ENCODE results near the gene SLC38A6. TPM values are rescaled to one million over a fixed set of nuclear protein-coding genes. Genes with fewer than 3 reads are reported as not detected.
"Not testable (repeated sequence)": the region's sequence is repeated elsewhere in the genome, so short reads cannot be mapped to it uniquely, and the experiment has no call there.

Gene SLC38A6
- total and polyA plus RNA-seq, 11 donors, result 1.6 to 19.6 (median 3.5) TPM

DNA sequence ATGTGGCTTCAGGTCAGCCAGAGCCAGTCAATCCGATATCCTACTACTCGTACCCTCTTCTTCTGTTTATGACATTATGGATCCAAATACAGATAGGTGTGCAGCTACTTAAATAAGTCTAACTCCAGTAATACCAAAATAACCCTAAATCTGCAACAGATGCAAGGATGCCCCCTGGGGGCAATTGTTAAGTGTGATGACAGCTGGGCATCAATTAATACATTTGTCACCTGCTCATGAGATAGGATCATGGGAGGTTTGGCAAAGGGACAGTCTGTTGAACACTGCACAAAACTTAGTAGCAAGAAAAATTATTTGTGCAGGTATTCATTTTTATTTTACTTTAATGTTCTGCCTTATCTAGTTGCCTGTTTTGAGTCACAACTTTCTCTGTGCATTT lies 83.2 kb downstream of the SLC38A6 start:
- Histone ChIP-seq H3K4me1 (no peaks in the 10 kb centered on the region), H3K27ac (no peak overlapping the region), H3K9me3 (no peaks in the 10 kb centered on the region), H3K36me3 (peaks cover 0 to 6% (median 0%) of the 10 kb centered on the region in 9 donors), H3K4me3 (no peak overlapping the region), H3K27me3 (no peaks in the 10 kb centered on the region)
- ATAC-seq, result no peak
- intact Hi-C loops (cut with DNase I), result no loop called here
- WGBS, 4 donors, result 94 to 97% (median 95%) methylated on average over 2 of the region's 2 CpGs
- TF ChIP-seq POLR2A (IDR thresholded peaks at IDR 0.05), result no peak
- TF ChIP-seq, protein P1, sequence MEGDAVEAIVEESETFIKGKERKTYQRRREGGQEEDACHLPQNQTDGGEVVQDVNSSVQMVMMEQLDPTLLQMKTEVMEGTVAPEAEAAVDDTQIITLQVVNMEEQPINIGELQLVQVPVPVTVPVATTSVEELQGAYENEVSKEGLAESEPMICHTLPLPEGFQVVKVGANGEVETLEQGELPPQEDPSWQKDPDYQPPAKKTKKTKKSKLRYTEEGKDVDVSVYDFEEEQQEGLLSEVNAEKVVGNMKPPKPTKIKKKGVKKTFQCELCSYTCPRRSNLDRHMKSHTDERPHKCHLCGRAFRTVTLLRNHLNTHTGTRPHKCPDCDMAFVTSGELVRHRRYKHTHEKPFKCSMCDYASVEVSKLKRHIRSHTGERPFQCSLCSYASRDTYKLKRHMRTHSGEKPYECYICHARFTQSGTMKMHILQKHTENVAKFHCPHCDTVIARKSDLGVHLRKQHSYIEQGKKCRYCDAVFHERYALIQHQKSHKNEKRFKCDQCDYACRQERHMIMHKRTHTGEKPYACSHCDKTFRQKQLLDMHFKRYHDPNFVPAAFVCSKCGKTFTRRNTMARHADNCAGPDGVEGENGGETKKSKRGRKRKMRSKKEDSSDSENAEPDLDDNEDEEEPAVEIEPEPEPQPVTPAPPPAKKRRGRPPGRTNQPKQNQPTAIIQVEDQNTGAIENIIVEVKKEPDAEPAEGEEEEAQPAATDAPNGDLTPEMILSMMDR (IDR thresholded peaks at IDR 0.05), result no peak
- DNase-seq, result no peak

DNA sequence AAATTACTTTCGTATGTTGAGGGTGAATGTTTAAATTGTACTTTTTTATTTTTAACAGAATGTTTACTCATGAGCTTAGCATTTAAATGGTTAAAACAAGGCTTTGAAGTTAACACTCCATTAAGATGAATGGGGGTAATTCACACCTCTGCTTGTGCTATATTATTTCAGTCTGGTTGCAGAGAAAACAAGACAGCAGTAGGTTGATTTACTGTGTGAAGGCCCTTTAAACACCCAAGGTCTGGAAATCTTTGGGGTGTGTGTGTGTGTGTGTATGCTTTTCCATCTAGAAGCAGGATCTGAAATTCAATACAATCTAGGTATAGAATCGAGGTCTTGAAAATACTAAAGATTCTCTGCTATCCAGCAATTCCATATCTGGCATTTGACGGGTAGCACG lies 83.8 kb downstream of the SLC38A6 start:
- 91 to 96% (median 94%) methylated on average over 4 of the region's 4 CpGs for WGBS, 4 donors
- no peaks in the 10 kb centered on the region for H3K4me1 ChIP-seq
- TF ChIP-seq POLR2A (IDR thresholded peaks at IDR 0.05), result no peak
- TF ChIP-seq, protein P1 (IDR thresholded peaks at IDR 0.05), result no peak
- peaks cover 0 to 6% (median 0%) of the 10 kb centered on the region in 9 donors for H3K36me3 ChIP-seq
- no peaks in the 10 kb centered on the region for H3K9me3 ChIP-seq
- no peak overlapping the region for H3K27ac ChIP-seq
- DNase-seq (no peak), ATAC-seq (no peak)
- intact Hi-C loops (cut with DNase I), result no loop called here
- H3K4me3 ChIP-seq, result no peak overlapping the region
- H3K27me3 ChIP-seq, result no peaks in the 10 kb centered on the region

DNA sequence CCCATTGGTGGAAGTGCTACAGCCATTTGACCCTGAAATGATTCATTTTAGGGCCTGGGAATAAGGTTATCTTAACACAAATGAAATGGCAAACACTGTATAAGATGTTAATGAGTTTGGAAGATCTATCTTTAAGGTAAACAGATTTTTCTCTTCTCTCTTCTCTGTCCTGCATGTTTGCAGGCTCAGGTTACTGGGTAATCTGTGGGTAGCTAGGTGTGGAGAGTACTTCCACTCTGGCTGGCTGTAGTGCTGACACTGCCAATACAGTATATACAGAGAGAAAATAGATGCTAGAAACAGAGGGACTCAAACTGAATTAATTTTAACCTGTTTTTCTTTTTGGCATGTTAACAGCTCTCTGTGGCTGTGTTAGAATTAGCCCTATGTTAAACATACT lies 84.6 kb downstream of the SLC38A6 start:
- DNase-seq (no peak), ATAC-seq (no peak)
- H3K27me3 ChIP-seq, result no peaks in the 10 kb centered on the region
- H3K4me1 ChIP-seq, result no peaks in the 10 kb centered on the region
- TF ChIP-seq, protein P1 (IDR thresholded peaks at IDR 0.05), result no peak
- TF ChIP-seq POLR2A (IDR thresholded peaks at IDR 0.05), result no peak
- peaks cover 0 to 5% (median 0%) of the 10 kb centered on the region in 12 donors for H3K9me3 ChIP-seq
- H3K27ac ChIP-seq, result no peak overlapping the region
- H3K36me3 ChIP-seq, result peaks cover 0 to 6% (median 0%) of the 10 kb centered on the region in 9 donors
- H3K4me3 ChIP-seq, result no peak overlapping the region
- intact Hi-C loops (cut with DNase I), result no loop called here

DNA sequence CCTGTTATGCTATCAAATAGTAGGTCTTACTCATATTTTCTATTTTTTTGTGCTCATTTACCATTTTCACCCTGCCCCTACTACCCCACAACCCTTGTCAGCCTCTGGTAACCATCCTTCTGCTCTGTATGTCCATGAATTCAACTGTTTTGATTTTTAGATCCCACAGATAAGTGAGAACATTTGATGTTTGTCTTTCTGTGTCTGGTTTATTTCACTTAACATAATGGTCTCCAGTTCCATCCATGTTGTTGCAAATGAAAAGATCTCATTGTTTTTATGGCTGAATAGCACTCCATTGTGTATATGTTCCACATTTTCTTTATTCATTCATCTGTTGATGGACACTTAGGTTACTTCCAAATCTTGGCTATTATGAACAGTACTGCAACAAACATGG lies 91.4 kb downstream of the SLC38A6 start:
- H3K4me3 ChIP-seq; DNase-seq; H3K27me3 ChIP-seq; ATAC-seq; H3K4me1 ChIP-seq; H3K27ac ChIP-seq; H3K36me3 ChIP-seq; intact Hi-C loops (cut with DNase I); H3K9me3 ChIP-seq: not testable (repeated sequence)

DNA sequence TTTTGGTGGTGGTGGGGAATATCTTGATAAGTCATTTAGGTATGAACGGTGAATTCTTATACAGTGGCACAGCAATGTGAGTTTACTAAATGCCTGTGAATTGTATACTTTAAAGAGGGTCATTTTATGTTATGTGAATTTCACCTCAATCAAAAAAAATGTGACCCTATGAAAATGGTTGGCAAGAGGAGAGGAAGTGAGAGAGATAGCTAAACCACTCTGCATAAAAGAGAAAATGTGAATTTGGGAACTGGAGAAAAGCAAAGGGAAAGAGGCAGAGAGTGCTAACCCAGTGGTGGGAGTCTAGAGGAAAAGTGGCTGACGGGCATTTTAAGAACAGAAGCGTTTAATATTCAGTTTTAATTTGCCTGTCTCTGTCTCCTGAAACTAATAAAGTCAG lies 93.8 kb downstream of the SLC38A6 start:
- intact Hi-C loops (cut with DNase I), result no loop called here
- H3K27me3 ChIP-seq, result no peaks in the 10 kb centered on the region
- H3K9me3 ChIP-seq, result peaks cover 0 to 5% (median 0%) of the 10 kb centered on the region in 12 donors
- ATAC-seq (no peak), DNase-seq (no peak)
- no peak overlapping the region for H3K27ac ChIP-seq
- WGBS, 4 donors, result 90 to 93% (median 92%) methylated on average over 3 of the region's 3 CpGs
- H3K4me1 ChIP-seq, result peaks cover 0 to 2% (median 0%) of the 10 kb centered on the region in 12 donors
- TF ChIP-seq, protein P1 (IDR thresholded peaks at IDR 0.05), result no peak
- TF ChIP-seq POLR2A (IDR thresholded peaks at IDR 0.05), result no peak
- no peak overlapping the region for H3K4me3 ChIP-seq
- H3K36me3 ChIP-seq, result peaks cover 0 to 2% (median 0%) of the 10 kb centered on the region in 9 donors

Measured in heart left ventricle (tissue), 16 donors.